ENCODE results near the gene GCFC2.

GRCh38 chr2:75622929-75623328 lies 87.8 kb downstream of the GCFC2 start:
- TF ChIP-seq JUND (IDR thresholded peaks at IDR 0.05): no peak
- TF ChIP-seq REST (IDR thresholded peaks at IDR 0.05; ENCODE audit: low read depth): no peak
- TF ChIP-seq CTCF (IDR thresholded peaks at IDR 0.05 in 2 of 3, conservative IDR thresholded peaks at IDR 0.05 in 1 of 3; ENCODE audit: borderline replicate concordance in 1 of 3, insufficient read depth in 1 of 3, low read depth in 2 of 3, low read length in 2 of 3): no peak
- TF ChIP-seq EZH2 (IDR thresholded peaks at IDR 0.05): no peak
- no peak for TF ChIP-seq CEBPB (IDR thresholded peaks at IDR 0.05; ENCODE audit: low read depth)
- no peak for TF ChIP-seq POLR2A (IDR thresholded peaks at IDR 0.05; ENCODE audit: borderline replicate concordance, extremely low read depth, insufficient read depth, insufficient read length)
- TF ChIP-seq MAX (IDR thresholded peaks at IDR 0.05): no peak
- TF ChIP-seq SRF (IDR thresholded peaks at IDR 0.05; ENCODE audit: low read depth): no peak
- no peak for TF ChIP-seq RAD21 (IDR thresholded peaks at IDR 0.05; ENCODE audit: low read depth)
- TF ChIP-seq SIN3A (IDR thresholded peaks at IDR 0.05; ENCODE audit: low read depth): no peak
- no peak for TF ChIP-seq YY1 (IDR thresholded peaks at IDR 0.05; ENCODE audit: extremely low read depth, insufficient replicate concordance, low read depth, low read length)

All from HCT116 (cell line).